Central memory CD8-positive, alpha-beta T cell (primary cell): ENCODE results near the gene KDELR1.
"Not testable (repeated sequence)": the region's sequence is repeated elsewhere in the genome, so short reads cannot be mapped to it uniquely, and the experiment has no call there.

Source experiments
- ATAC-seq: fragments of 150-1000 bp; cut with Tn5 transposase; replicated peaks from 2 replicates; pipeline ENCODE4 v1.10.0; 2022; ENCODE audit warnings: mild to moderate bottlenecking, moderate FRiP score, moderate number of reproducible peaks; ENCODE audit not compliant: poor library complexity, severe bottlenecking; ENCODE audit errors: extremely low read depth
- DNase-seq, 2 donors: peaks; one replicate each; pipeline ENCODE4 v3.0.0; 2021; ENCODE audit warnings: low spot score in 2 of 2
- H3K27ac Mint-ChIP-seq: one replicate; pipeline ENCODE4 v1.8.0; 2022; ENCODE audit warnings: low read depth, mild to moderate bottlenecking, moderate library complexity, mixed read lengths
- H3K27me3 Mint-ChIP-seq: one replicate; pipeline ENCODE4 v1.8.0; 2022; ENCODE audit warnings: mixed read lengths
- H3K36me3 Mint-ChIP-seq: one replicate; pipeline ENCODE4 v1.8.0; 2022; ENCODE audit warnings: mild to moderate bottlenecking, moderate library complexity, mixed read lengths; ENCODE audit not compliant: insufficient read depth
- H3K4me1 Mint-ChIP-seq: one replicate; pipeline ENCODE4 v1.8.0; 2022; ENCODE audit warnings: mixed read lengths
- H3K4me3 Mint-ChIP-seq: one replicate; pipeline ENCODE4 v1.8.0; 2022; ENCODE audit warnings: mild to moderate bottlenecking, moderate library complexity, mixed read lengths
- H3K9me3 Mint-ChIP-seq: one replicate; pipeline ENCODE4 v1.8.0; 2022; ENCODE audit warnings: mixed read lengths

Gene KDELR1

GRCh38 chr19:48395499-48395898 lies 4.1 kb upstream of the KDELR1 start:
- H3K36me3 Mint-ChIP-seq = peaks cover 24% of the 10 kb centered on the region
- H3K27ac Mint-ChIP-seq = no peak overlapping the region
- H3K4me3 Mint-ChIP-seq = peak overlapping the region; percentile 37
- ATAC-seq (no peak), DNase-seq (no peak)
- H3K27me3 Mint-ChIP-seq = peaks cover 41% of the 10 kb centered on the region
- peaks cover 64% of the 10 kb centered on the region for H3K4me1 Mint-ChIP-seq
- H3K9me3 Mint-ChIP-seq = peaks cover 6% of the 10 kb centered on the region

- Mint-ChIP-seq H3K36me3 (peaks cover 24% of the 10 kb centered on the region), H3K4me3 (peak overlapping the region; percentile 16), H3K27ac (no peak overlapping the region), H3K27me3 (peaks cover 41% of the 10 kb centered on the region), H3K4me1 (peaks cover 68% of the 10 kb centered on the region), H3K9me3 (peaks cover 6% of the 10 kb centered on the region)
- DNase-seq (no peak), ATAC-seq (no peak)
These were observed 3.8 kb upstream of the KDELR1 start for GRCh38 chr19:48395170-48395455.

DNA sequence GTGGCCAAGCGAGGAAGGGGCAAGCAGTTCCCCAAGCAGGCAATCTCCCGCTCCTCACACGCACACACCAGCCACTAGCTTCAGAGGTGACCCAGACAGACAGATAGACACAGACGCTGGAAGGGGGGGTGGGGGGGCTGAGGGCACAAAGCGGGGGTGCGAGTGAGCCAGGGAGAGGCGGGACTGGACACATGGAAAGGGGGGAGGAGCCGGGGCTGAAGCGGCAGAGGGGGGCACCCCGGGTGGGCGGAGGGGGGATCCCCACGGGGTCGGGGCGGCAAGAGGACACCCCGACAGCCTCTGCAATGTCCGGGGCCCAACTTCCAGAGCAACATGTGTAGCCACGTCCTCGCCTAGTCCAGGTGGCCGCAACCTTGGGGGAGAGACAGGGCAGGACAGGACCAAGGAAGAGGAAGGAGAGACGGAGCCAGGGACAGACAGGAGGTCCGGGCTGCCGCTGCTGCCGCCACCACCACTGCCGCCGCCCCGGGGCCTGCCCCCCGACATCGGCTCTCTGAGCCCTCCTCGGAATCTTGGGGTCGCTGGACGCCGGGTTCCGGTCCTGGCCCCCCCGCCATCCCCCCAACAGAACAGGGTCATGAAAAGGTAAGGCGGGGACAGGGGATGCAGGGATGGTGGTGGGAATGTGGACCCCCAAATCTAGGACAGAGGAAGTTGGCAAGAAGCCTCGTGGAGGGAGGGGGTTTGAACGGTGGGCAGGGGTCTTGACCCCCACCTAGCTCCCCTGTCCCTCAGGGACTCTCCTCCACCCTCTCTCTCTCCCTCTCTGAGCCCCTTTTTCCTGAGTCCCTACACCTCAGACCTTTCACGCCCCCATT lies 3.2 kb upstream of the KDELR1 start:
- no peak for DNase-seq
- H3K36me3 Mint-ChIP-seq = peaks cover 23% of the 10 kb centered on the region
- peaks cover 64% of the 10 kb centered on the region for H3K4me1 Mint-ChIP-seq
- peaks cover 4% of the 10 kb centered on the region for H3K9me3 Mint-ChIP-seq
- H3K27me3 Mint-ChIP-seq = peaks cover 41% of the 10 kb centered on the region
- H3K4me3 Mint-ChIP-seq = peak overlapping the region; percentile 39
- H3K27ac Mint-ChIP-seq = no peak overlapping the region
- ATAC-seq = no peak

DNA sequence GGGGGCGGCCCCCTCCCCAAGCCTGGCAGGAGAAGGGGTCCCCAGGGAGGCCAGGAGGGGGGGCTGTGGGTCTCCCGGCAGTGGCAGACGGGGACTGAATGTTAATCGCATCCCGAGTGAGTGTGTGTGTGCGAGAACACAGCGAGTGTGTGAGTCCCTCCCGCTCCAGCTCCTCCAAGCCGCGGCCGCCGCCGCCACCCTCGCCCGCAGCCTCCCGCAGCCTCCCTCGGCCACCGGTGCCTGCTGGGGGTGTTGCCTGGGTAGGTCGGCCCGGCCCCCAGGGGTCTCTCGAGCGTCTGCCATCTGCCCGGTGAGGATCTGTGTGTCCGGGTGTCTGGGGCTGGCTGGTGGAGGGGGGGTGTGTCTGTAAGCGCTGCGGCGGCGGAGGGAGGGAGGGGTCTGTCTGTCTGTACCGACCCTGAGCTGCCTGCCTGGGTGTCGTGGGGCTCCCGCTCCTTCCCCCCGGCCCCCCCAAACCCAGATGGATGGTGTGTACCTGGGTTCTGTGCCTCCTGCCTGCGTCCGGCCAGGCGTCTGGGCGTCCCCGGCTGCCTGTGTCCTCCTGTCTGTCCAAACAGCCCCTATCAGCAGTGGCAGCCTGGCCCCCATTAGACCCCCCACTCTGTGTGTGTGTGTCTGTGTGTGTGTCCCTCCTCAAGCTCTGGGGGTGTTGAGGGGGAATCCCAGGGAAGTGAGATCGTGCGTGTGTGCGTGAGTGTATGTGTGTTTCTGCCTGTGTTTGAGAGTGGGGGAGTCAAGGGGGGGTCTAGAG lies 2.4 kb upstream of the KDELR1 start, which contains the start of gene GRIN2D:
Gene GRIN2D, plus strand, starts transcription at position 110 of the 772 bp plus-strand sequence. CDS start 4,725 bp downstream, outside the sequence.
- Mint-ChIP-seq H3K4me3 (peak within 1 kb of the TSS; percentile 88), H3K4me1 (peaks cover 60% of the 10 kb centered on the region), H3K27me3 (peaks cover 41% of the 10 kb centered on the region), H3K36me3 (peaks cover 20% of the 10 kb centered on the region), H3K9me3 (no peaks in the 10 kb centered on the region), H3K27ac (no peak within 1 kb of the TSS)
- ATAC-seq = no peak
- DNase-seq = no peak

DNA sequence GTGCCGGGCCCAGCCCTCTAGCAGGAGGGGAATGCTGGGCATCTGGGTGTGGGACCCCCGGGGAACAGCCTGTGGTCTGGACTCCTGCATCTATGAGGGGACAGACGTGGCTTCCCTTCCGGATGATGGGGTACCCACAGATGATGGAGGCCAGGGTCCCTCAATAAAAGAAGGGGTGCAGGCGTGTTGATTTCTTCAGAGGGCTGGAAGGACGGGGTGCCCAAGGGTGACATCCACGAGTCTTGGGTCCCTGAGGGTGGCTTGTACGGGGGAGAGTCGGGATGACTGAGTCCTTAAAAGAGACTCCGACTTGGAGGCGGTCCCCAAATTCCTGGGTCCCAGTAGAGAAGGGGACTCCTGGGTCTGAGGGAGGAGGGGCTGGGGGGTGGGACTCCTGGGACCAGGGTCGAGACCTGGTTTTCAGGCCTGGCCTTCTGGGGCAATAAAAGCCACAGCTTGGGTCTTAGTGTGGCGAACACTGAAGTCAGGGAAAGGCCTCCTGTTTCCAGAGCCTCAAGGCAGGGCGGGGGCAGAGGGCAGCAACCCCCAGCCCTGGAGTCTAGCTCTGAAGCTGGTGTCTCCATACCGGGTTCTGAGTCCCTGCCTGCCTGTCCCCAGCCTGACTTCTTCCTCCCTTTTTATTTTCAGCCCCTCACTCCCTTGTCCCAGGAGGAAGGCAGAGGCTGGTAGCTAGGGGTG lies 1.7 kb upstream of the KDELR1 start:
- no peak for ATAC-seq
- peak overlapping the region; percentile 88 for H3K4me3 Mint-ChIP-seq
- no peak for DNase-seq
- no peak overlapping the region for H3K27ac Mint-ChIP-seq
- H3K36me3 Mint-ChIP-seq = peaks cover 24% of the 10 kb centered on the region
- H3K27me3 Mint-ChIP-seq = peaks cover 41% of the 10 kb centered on the region
- peaks cover 58% of the 10 kb centered on the region for H3K4me1 Mint-ChIP-seq
- H3K9me3 Mint-ChIP-seq = no peaks in the 10 kb centered on the region

- Mint-ChIP-seq H3K4me1 (peaks cover 48% of the 10 kb centered on the region), H3K4me3 (peak overlapping the region; percentile 88), H3K27ac (peak overlapping the region; percentile 97), H3K27me3 (peaks cover 31% of the 10 kb centered on the region), H3K36me3 (peaks cover 27% of the 10 kb centered on the region)
- H3K9me3 Mint-ChIP-seq, DNase-seq, ATAC-seq: not testable (repeated sequence)
These were observed 624 bp upstream of the KDELR1 start for GRCh38 chr19:48392006-48392344.

- ATAC-seq = peak; percentile 72
- H3K4me1 Mint-ChIP-seq = peaks cover 39% of the 10 kb centered on the region
These were observed 907 bp downstream of the KDELR1 start for GRCh38 chr19:48390188-48391099.

GRCh38 chr19:48386981-48387380 lies 4.4 kb downstream of the KDELR1 start:
- peaks cover 50% of the 10 kb centered on the region for H3K36me3 Mint-ChIP-seq
- ATAC-seq (no peak), DNase-seq (no peak)
- no peaks in the 10 kb centered on the region for H3K9me3 Mint-ChIP-seq
- no peaks in the 10 kb centered on the region for H3K27me3 Mint-ChIP-seq
- no peak overlapping the region for H3K27ac Mint-ChIP-seq
- no peak overlapping the region for H3K4me3 Mint-ChIP-seq
- peaks cover 21% of the 10 kb centered on the region for H3K4me1 Mint-ChIP-seq

More at GRCh38 chr19:48390188-48391099, 907 bp downstream of the KDELR1 start:
- DNase-seq = peak; percentile 49 to 51
- Mint-ChIP-seq H3K36me3 (peaks cover 36% of the 10 kb centered on the region), H3K27ac (peak overlapping the region; percentile 97), H3K9me3 (no peaks in the 10 kb centered on the region), H3K27me3 (peaks cover 19% of the 10 kb centered on the region), H3K4me3 (peak overlapping the region; percentile 88)

DNA sequence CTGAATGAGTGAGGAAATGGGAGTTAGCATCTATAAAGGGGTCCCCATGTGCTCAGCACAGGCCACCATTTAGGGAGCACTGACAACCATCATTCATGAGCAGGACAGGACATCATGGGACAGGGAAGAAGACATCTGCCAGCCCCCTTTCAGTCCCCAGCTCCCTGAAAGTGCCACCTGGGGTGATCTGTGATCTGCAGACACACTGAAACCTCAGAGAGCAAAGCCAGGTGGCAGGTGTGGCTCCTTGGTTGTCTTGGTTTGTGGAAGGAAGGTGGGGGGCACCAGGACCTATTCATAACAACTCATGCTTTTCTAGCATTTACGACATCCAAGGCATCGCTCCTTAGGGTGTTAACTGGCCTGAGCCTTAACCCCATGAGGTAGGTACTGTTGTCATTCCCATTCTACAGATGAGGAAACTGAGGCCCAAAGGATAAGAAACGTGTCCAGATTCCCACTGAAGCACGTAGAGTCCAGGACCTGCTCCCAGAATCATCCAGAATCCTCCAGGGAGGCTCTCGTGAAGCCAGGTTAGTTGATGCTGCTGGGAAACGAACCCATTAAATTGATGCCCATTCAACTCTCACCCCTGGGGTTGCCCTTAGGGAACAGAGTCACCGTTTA lies 5.8 kb downstream of the KDELR1 start:
- ATAC-seq = no peak
- H3K27me3 Mint-ChIP-seq = no peaks in the 10 kb centered on the region
- peaks cover 43% of the 10 kb centered on the region for H3K36me3 Mint-ChIP-seq
- DNase-seq = no peak
- peaks cover 11% of the 10 kb centered on the region for H3K4me1 Mint-ChIP-seq
- H3K9me3 Mint-ChIP-seq = no peaks in the 10 kb centered on the region
- no peak overlapping the region for H3K4me3 Mint-ChIP-seq
- peak overlapping the region; percentile 41 for H3K27ac Mint-ChIP-seq

DNA sequence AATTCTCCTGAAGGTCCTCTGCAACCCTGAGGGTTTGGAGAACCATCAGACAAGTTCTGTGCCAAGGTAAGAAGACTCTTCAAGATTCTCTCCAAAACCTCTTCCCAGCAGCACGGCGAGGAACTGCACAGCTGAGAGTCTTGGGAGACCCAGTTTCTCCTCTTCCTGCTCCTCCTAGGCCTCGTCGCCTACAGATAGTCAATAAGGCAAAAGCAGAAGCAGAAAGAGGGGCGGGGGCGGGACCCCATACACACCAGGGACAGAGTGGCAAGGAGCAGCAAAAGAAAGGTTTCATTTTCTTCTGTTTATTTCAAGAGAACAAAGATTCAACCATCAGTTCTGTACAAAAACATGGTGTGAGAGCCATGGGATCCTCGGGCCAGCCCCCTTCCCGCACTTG lies 9.1 kb downstream of the KDELR1 start:
- Mint-ChIP-seq H3K4me1 (peaks cover 6% of the 10 kb centered on the region), H3K27ac (no peak overlapping the region), H3K36me3 (peaks cover 32% of the 10 kb centered on the region), H3K27me3 (no peaks in the 10 kb centered on the region), H3K9me3 (no peaks in the 10 kb centered on the region), H3K4me3 (no peak overlapping the region)
- ATAC-seq (no peak), DNase-seq (no peak)

DNA sequence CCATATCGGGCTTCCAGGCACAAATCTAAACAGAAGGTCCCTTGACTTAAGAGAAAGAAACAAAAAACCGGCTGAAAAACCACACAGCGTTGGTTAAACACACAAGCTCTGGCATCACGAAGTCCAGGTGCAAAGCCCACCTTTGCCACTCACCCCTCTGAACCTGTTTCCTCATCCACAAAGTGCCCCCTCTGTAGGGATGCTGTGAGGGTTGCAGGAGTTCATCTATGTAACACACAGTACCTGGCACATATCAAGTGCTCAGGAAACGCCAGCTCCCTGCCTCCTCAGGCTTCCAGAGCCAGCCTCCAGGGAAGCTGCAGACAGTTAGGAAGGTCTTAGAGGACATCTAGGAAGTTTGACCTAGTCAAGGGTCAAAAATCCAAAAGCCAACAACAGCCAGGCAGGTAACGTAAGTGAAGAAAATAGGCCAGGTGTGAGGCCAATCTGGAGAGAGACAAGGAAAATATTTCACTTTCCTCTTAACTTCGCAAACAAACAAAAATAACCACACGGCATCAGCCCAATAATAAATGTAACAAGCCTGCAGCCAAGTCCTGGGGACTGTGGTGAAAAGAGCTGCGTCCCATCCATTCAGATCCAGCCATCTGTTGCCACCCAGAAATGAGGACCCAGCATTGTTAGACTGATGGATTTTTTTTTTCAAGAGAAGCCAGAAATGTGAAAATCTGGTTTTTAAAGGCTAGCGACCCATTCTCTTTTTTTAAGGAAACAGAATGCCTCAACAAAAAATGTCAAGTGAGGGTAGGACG lies 10.0 kb downstream of the KDELR1 start:
- Mint-ChIP-seq H3K4me3 (no peak overlapping the region), H3K4me1 (peaks cover 6% of the 10 kb centered on the region), H3K36me3 (peaks cover 29% of the 10 kb centered on the region), H3K9me3 (no peaks in the 10 kb centered on the region), H3K27ac (no peak overlapping the region), H3K27me3 (no peaks in the 10 kb centered on the region)
- DNase-seq = no peak
- ATAC-seq = no peak
